GM21526 (cell line): Measurements from ENCODE around the gene MCOLN1.

Experiments
- ATAC-seq: cut with Tn5 transposase; IDR thresholded peaks from one replicate; pipeline ENCODE4 v1.9.1; 2021; ENCODE audit warnings: moderate library complexity; ENCODE audit not compliant: unreplicated experiment, low FRiP score

The MCOLN1 gene

DNA sequence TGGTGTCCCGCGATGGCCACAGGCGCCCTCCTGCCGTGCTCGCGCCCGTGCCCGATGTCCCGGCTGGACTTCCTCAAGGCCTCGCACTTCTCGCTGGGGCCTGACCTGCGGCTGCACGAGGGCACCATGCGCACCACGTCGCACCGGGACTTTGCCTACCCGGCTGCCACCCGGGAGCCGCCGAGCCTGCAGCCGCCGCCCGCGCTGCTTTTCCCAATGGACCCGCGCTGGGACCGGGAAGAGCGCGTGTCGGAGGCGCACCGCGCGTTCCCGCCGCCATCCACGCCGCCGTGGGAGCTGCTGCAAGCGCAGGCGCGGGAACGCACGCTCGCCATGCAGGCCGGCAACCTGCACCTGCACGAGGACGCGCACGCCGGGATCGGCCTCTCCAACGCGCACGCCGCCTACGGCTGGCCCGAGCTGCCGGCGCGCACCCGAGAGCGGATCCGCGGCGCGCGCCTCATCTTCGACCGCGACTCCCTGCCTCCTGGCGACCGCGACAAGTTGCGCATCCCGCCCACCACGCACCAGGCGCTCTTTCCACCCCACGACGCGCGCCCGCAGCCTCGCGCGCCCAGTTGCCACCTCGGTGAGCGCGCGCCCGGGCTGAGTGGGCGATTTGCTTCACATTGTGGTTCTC is 21.5 kb upstream of the MCOLN1 start:
- no peak for ATAC-seq

DNA sequence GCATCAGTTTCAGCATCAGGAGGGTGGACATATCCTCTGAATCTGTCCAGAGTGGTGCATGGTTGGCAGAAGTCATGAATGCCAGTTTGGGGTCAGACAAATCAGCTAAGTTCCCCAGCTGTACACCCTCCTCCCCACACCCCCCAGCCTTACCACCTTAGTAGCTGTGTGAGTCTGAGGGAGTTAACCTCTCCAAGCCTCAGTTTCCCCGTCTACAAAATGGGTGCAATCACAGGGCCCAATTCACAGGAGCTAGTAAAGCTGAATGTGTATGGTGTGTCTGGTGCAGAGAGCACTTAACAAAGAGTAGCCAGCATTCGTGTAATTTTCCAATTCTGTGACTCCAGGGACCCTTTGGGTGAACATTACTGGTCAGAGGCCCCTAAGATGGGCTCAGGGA is 19.9 kb upstream of the MCOLN1 start:
- no peak for ATAC-seq

GRCh38 chr19:7504684-7505083 is 17.7 kb upstream of the MCOLN1 start:
- no peak for ATAC-seq

DNA sequence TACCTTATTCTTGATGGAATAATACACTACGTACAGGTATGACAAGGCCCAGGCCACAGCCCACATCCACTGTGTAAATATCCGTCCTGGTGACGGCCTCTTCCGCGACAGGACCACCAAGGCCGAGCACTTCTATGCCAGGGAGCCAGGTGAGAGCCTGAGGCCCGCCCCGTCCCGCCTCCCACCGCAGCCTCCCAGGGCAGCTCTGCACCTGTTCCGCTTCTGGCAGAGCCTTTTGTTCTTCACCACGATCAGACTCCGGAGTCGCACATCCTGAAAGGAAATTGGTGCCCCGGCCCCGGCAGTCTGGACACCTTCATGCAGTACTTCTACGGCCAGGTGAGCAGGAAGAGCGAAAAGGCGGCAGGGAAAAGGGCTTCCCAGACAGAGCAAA is 17.1 kb upstream of the MCOLN1 start:
- no peak for ATAC-seq

DNA sequence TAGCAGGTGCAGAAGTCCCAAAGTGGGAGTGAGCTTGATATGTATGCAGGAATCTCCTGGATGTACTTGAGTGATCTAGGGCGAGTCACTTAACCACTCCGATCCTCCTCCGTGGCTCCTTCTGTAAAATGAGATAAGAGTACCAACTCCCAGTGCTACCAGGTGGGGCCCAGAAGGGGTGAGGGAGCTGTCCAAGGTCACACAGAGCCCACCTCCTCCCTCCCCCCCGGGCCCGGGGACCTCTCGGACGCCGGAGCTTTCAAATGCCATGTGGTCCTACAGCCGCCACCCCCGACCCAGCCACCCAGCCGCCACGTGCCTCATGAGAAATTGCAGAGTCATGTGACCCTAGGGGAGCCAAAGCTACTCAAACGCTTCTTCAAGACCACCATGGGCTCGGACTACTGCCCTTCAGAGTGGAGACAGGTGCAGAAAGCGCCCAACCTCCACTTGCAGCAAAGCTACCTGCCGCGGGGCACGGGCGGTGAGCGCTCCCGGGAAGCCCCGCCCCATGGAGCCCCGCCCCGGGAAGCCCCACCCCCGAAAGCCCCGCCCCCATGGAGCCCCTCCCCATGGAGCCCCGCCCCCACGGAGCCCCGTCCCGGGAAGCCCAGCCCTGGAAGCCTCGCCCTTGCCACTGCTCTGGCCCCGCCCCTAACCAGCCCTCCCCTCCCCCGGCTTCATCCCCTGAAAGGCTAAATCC is 16.6 kb upstream of the MCOLN1 start:
- ATAC-seq, result no peak

DNA sequence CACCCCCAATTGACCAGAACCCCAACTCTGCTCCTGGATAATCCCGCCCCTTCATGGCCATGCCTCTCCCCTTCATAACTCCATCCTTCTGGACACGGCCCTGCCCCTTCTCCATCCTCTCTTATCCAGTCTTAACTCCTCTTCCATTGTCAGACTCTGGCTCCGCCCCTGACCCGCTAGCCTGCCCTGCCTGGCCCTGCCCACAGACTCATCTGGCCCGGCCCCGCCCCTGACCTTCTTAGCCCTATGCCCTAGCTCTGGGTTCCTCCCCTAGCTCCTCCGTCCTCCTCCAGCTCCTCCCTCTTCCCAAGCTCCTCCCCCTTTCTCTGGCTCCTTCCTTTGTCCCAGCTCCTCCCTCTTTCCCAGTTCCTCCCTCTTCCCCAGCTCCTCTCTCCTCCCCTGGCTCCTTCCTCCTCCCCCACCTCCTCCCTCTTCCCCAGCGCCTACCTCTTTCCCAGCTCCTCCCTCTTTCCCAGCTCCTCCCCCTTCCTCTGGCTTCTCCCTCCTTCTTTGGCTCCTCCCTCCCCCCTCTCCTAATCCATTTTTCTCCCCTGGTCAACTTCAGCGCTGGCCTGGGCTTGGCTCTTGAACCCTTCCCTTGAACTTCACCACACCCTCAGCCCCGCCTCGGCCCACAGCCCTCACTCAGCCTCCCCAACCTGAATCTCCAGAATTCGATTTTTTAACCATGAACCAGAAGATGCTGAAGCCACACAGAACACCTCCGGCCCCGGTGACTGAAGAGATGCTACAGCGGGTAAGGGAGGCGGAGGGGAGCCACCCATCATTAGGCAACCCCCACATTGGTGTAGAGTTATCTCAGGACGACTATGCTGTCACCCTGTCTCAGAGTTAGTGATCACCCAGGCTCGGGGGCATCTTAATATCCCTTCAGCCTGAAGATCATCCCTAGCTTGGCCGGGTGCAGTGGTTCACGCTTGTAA is 15.8 kb upstream of the MCOLN1 start:
- no peak for ATAC-seq

GRCh38 chr19:7507884-7508283 is 14.5 kb upstream of the MCOLN1 start:
- no peak for ATAC-seq

GRCh38 chr19:7509625-7510024 is 12.8 kb upstream of the MCOLN1 start:
- no peak for ATAC-seq

DNA sequence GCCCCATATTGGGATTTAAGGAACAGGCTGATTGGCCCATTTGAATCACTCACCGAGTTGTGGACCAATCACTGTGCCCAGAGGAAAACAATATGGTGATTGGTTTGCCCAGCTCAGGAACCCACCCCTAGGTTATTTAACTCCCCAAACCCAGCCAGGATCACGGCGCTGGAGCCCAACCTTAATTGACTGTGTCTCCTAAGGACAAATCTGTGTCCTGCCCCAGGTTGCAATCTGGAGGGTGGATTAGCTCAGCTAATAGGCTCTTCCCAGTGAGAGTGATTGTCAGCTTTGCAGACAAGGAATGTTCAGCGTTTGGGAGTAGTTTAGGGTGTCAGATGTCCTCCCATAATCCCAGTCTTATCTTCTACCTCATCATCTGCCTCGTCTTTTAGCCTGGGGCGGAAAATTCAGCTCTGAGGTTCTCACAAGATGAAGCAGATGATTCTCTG is 10.0 kb upstream of the MCOLN1 start:
- no peak for ATAC-seq

GRCh38 chr19:7513809-7514642 is 8.4 kb upstream of the MCOLN1 start:
- no peak for ATAC-seq

GRCh38 chr19:7515110-7515644 is 7.2 kb upstream of the MCOLN1 start:
- no peak for ATAC-seq

- no peak for ATAC-seq
These were observed 6.7 kb upstream of the MCOLN1 start, which contains the start of gene ZNF358 for GRCh38 chr19:7515645-7516151. ZNF358 (plus strand) TSS chr19:7516103; CDS start chr19:7519243, 3,140 bp downstream.

DNA sequence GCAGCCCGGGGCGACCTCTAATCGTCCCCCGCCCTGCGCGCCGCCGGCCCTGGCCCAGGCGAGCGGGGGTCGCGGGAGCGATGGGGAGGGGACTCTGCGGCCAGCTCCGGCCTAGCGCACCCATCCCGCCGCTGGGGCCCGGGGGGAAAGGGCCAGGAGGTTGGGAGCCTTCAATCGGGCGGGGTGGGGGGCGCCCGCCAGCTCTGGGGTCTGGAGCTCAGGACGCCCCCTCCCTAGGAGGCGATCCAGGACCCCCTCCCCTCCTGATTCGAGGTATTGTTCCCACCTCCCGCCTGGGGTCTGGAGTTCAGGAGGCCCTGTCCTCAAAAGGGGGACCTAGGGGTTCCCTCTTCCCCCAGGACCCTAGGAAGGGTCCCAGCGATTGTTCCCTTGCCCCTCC is 6.1 kb upstream of the MCOLN1 start:
- no peak for ATAC-seq

DNA sequence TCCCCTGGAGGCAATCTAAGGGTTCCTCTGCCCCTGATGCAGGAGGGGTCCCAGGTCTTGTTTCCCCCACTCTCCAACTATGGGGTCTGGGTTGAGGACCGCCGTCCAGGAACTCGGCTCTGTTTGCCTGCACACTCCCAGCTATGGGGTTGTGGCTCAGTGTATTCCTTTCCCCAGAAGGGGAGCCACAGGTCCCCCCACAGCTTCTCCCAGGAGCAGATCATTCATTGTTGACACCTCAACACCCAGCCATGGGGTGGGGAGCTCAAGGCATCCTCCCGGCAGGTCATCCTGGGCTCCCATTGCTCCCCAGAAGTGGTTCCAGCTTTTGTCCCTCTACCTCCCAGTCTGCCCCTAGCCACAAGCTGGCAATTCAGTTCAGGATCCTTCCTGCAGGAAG is 5.5 kb upstream of the MCOLN1 start:
- no peak for ATAC-seq

DNA sequence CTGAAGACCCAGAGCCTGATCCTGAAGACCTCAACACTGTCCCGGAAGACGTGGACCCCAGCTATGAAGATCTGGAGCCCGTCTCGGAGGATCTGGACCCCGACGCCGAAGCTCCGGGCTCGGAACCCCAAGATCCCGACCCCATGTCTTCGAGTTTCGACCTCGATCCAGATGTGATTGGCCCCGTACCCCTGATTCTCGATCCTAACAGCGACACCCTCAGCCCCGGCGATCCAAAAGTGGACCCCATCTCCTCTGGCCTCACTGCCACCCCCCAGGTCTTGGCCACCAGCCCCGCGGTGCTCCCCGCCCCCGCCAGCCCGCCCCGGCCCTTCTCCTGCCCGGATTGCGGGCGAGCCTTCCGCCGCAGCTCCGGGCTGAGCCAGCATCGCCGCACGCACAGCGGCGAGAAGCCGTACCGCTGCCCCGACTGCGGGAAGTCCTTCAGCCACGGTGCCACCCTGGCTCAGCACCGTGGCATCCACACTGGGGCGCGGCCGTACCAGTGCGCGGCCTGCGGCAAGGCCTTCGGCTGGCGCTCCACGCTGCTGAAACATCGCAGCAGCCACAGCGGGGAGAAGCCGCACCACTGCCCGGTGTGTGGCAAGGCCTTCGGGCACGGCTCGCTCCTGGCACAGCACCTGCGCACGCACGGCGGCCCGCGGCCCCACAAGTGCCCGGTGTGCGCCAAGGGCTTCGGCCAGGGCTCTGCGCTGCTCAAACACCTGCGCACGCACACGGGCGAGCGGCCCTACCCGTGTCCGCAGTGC is 2.9 kb upstream of the MCOLN1 start:
- no peak for ATAC-seq

GRCh38 chr19:7520131-7521051 is 2.0 kb upstream of the MCOLN1 start:
- no peak for ATAC-seq

DNA sequence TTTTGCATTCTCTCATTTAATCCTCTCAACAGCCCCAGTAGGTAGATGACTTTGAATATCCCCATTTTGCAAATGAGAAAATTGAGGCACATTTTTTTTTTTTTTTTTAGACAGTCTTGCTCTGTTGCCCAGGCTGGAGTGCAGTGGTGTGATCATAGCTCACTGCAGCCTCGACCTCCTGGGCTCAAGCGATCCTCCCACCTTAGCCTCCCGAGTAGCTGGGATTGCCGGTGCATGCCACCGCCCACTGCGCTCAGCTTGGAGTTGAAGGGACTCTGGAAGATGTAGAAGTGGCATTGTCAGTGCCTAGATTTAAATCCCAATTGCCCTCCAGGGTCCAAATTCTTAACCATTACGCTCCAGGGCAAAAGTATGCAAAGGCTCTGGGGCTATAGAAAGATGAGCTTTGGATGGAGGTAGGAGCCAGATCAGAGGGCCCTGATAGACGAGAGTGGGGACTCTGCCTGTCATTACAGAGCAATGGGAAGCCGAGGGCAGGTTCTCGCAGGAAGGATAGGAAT is 813 bp upstream of the MCOLN1 start:
- no peak for ATAC-seq
